ENCODE data around the gene PLCZ1.
"Not testable (repeated sequence)": the region's sequence is repeated elsewhere in the genome, so short reads cannot be mapped to it uniquely, and the experiment has no call there.

PLCZ1 gene

DNA sequence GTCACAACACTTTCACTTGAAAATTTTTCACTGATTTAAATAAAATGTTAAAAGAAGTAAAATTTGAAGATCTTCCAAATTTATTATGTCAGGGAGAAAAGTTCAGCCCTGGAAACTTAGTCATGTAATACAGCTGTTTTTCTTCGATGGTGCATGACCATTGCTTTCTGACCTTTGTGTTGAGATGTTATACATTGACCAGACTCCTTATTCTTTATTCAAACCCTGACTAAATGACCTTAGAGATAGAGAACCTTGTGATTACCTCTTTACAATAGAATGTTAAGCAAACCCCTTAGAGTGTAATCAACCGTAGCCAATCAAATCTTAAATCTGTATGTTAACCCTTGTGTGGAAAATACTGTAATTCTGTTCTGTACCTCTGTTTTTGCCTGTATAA is 34.5 kb downstream of the PLCZ1 start:
- DNase-seq (ENCODE audit: low read depth in 3 of 3): no peak

DNA sequence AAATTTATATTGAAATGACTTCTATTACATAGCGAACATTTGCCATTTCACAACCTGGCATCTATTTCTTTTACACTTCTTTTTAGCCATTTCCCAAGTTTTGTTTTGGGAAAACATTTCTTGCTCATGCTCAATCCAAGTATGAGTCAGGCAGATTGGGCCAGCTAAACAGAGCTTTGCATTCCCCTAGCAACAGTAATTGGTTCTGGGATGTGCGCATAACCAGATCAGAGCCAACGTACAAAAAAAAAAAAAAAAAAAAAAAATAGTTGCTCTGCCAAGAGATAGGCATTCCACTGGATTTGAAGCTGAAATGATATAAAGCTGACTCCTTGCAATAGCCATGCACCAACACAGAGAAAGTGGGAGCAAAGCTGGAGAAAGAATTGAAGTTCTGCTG is 37.5 kb downstream of the PLCZ1 start:
- DNase-seq (ENCODE audit: low read depth in 3 of 3): no peak

DNA sequence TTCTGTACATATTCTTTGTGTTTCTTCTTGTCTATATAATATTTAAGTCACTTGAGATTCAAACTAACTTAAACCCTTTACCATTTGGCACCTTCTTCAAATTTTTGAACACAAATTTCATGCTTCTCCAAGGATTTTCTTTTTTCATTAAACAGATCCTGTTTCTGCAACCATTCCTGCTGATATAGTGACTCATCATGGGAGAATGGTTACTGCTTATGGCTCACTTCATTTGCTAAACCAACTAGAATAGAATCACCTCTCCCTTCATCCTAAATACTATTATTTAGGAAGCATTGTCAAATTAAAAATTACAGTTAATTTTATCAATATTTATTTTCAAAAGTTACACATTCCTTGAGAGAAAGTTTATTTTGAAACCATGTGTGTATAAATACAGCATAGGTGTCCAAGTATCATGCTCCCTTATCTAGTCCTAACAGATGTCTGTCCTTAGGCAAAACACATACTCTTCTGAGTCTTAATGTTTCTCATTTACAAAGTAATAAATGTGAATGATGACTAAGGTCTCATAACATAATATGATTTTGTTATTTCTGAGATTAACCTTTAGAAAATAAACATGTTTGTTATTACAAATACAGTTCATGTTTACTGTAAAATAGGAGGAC is 40.7 kb downstream of the PLCZ1 start:
- no peak for DNase-seq (ENCODE audit: low read depth in 3 of 3)

DNA sequence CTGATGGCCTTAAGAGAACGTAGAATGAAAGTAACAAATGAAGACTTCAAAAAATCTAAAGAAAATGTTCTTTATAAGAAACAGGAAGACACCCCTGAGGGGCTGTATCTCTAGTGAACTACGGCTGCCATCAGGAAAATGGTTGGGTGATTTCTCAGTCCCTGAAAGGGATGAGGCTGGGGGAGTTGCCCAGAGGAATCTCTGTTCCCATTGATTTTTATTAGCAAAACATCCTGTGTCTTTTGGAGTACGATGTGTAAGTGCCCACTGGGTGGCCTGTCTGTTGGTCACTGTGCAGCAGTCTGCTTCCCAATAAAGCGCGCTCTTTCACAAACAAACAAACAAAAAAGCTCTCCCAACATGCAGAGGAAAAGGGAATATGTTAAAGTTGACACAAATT is 43.8 kb downstream of the PLCZ1 start:
- not testable (repeated sequence) for DNase-seq (ENCODE audit: low read depth in 3 of 3)

DNA sequence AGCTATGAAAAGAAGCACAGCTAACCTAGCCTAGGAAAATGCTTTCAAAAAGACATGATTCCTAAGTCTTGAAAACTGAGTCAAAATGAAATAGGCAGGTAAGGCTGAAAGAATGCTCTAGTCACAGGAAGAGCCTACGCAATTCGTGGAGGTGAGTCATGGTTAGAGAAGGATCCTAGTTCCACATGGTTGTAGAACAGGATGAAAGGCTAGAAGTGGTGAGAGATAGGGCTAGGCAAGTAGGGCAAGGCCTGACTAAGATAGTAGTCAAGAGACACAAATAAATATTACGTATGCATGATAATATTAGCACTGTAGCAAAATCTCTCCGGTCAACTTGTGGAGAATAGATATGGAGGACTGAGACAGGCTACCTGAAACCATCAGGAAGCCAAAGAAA is 47.2 kb downstream of the PLCZ1 start:
- no peak for DNase-seq (ENCODE audit: low read depth in 3 of 3)

DNA sequence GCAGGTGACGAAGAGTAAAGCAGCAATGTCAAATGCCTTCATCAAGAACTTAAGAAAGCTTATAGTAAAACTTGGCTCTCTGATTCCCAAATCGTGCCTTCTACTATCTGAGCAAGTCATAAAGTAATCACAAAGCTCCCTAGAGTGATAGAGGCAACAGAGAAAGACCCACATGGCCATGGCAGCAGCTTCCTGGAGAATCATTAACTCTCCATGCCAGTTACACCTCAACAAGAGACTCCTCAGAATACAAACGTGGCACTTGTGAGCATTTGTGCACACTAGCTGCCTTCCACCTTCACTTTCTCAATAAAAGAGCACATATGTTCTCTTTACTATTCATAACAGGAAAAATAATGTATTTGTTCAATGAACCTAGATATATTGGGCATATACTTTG is 48.0 kb downstream of the PLCZ1 start:
- no peak for DNase-seq (ENCODE audit: low read depth in 3 of 3)

DNA sequence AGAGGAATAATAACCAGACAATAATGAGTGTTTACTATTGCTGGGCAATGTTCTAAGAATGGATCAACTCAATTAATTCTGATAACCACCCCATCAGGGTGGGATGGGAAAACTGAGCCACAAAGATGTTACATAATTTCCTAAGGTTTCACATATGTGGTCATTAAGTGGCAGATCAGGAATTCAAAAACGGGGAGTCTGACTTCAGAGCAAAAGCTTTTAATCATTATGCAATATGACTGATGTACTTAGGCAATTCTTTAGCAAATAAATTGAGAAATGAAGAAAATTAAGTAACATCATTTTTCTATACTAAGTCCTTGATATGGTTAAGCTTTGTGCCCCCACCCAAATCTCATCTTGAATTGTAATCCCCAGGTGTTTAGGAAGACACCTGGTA is 53.4 kb downstream of the PLCZ1 start:
- no peak for DNase-seq (ENCODE audit: low read depth in 3 of 3)

DNA sequence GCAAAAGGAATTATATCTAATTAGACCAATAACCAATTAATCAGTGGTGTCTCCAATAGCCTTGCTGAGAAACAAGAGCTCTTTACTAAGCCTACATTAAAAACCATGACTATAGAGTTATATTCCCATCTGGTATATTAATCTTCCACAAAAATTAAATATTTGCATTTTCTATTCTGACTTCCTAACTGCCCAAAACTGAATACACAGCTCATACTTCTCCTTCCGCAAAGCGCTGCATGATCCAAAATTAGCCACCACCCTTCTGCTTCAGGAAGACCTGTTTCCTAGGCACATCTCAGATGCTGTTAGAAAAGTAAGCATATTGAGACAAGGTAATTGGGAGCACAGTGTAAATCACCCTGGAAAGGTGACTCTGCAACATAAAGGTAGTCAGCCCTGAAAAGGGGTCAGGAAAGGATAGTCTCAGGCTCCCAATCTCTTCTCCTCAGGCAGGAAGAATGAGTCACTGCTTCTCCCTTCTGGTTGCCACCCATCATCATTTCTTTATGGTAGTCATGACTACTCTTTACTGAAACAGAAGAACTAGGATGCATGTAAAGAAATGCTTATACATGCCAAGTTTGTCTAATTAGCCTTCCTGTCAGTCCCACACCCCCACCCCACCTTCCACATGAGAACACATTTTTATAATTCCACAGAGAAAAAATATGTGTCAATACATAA is 54.3 kb downstream of the PLCZ1 start:
- no peak for DNase-seq (ENCODE audit: low read depth in 3 of 3)

DNA sequence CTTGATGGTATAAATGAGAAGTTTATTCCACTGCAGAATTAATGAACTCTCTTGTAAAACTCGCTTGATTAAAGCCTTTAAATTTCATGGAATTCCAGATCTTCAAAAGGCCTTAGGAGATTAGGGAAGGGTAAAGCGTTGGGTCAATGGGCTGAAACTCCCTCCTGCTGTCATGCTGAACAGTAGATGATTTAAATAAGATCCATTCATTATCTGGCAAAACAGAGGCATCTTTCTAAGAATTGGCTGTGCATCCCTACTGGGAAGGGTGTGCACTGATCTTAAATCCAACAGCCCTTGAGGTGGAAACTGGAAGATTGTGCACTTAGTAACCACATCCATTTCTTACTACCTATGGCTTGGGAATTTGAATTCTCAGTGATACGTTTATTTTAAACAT is 56.0 kb downstream of the PLCZ1 start:
- no peak for DNase-seq (ENCODE audit: low read depth in 3 of 3)

DNA sequence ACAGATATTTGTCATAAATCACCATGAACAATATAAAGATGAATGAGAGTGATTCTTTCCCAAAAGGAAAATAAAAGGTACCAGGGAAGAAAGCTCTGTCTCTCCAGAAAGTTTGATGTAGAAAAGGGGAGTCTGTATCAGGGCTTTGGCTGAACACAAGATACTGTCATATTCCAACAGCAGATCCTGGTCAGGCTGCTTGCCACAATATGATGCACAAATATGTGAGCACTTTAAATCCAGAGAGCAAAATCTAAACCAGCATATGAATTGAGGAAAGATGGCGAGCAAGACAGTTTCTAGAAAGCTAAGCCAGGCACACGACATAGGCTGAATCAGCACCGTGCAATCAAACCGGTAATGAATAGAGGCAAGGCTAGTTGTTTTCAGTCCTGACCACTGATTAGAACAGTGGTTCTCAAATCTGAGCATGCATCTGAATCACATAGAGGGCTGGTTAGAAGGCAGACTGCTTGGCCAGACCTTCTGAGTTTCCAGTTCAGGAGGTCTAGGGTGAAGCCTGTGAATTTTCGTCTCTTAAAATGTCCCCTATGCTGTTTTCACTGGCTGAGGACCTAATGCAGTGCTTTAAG is 60.7 kb downstream of the PLCZ1 start:
- DNase-seq (ENCODE audit: low read depth in 3 of 3): no peak

DNA sequence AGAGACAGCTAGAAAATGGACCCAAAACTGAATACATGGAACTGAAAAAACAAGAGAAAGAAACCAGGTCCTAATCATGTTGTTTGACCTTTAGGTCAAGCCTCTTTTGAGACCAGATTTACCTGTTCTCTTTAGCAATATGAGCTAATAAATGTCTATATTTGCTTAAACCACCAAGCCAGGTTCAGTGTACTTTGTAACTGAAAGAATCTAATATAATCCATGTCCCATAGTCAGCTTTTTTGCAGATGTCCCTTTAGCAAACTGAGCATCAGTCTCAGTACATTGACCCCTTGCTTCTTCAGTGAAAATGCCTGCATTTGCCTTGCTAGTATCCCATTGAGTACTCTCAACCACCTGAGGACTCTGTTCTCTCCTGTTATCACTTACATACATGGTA is 61.7 kb downstream of the PLCZ1 start:
- no peak for DNase-seq (ENCODE audit: low read depth in 3 of 3)

DNA sequence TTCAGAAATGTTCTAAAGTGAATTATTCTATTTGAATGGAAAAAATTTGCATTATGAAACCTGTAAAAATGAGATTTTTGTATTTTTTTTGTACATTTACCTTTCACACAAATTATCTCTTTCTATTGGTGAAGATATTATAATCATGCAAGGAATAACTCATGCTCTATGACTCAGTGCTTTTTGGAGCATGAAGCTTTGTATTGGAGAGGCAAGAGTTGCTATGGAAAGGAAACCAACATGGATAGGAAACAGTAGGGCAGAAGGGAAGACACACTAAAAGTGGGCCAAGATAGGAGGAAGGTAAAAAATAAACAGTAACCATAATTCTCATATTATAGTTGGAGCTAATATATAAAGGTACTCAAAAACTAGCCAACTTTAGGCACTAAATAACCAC is 79.0 kb downstream of the PLCZ1 start:
- no peak for DNase-seq (ENCODE audit: low read depth in 3 of 3)

DNA sequence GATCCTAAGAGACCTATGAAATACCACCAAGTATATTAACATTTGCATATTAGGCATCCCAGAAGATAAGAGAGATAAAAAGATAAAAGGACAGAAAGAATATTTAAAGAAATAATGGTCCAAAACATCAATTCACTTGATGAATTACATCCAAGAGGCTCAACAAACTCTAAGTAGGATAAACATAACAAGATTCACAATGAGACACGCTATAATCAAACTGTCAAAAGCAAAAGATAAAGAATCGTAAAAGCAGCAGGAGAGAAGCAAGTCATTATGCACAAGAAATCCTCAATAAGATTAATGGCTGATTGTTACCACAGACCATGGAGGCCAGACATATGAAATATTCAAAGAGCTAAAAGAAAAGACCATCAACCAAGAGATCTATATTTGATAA is 79.6 kb downstream of the PLCZ1 start:
- no peak for DNase-seq (ENCODE audit: low read depth in 3 of 3)

DNA sequence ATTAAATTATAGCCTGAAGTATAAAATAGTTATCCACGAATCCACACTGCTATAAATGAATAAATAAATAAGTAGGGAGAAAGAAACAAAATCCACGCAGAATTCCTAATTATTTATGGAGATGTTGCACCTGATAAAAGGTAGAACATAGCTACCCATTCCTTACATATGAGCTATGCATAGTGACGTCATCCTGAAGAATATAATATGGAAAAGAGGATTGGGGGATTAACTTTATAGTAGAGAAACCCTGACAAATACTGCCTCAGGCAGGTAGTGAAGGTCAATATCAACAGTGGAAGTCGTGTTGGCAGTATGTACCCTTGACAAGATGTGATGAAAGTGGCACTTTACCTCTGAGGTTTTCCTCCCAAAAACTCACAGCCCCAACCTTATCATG is 82.5 kb downstream of the PLCZ1 start:
- no peak for DNase-seq (ENCODE audit: low read depth in 3 of 3)

DNA sequence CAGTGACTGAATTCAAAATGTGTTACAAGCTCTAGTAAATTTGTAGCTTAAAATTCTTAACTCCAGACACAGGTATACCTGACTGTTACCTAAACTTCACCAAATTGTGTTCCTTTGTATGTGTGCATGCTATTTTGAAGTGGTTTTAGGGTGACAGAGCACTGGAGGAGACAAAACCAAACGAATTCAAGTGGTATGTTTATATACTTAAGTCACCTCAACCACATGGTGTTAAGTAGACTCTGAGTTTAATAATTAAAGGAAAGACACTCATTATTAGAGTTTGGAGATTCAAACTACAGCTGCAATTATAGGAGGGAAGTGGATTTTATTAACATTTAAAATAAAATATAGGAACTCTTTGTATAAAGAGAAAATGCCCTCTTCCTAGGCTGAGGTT is 84.3 kb downstream of the PLCZ1 start:
- no peak for DNase-seq (ENCODE audit: low read depth in 3 of 3)

DNA sequence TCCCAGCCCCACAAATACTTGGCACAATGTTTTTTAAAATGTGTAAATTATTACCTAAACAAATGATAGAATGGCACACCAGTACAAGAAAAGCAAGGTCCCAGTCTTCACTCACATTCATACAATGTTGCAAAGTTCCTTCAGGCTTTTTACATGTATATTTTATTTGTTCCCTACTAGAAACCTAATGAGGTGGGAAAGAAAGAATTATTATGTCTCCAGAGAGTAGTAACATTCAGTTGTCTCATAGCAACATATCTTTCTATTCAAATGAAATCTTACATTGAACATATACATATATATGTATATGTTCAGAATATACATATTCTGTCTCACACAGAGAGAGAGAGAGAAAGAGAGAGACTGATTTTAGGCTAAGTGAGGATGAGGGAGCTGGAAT is 85.2 kb downstream of the PLCZ1 start:
- DNase-seq (ENCODE audit: low read depth in 3 of 3): no peak

DNA sequence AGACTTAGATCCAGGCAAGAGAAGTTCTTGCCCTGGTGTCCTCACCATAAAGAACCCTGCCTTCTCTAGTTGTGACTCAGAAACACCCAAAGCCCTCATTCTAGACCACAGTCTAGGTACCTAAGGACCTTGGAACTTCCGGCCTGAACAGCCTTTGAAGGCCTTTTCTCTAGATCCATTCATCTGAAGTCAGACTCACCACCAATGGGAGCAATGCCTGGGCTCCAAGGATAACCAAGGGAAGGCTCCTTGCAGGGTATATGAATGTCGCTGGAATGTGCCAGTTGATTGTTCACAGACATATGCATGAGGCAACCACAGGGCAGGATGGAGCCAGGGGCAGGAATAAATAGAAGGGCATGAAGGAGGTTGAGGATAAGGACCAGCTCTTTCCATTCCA is 86.3 kb downstream of the PLCZ1 start:
- no peak for DNase-seq (ENCODE audit: low read depth in 3 of 3)

DNA sequence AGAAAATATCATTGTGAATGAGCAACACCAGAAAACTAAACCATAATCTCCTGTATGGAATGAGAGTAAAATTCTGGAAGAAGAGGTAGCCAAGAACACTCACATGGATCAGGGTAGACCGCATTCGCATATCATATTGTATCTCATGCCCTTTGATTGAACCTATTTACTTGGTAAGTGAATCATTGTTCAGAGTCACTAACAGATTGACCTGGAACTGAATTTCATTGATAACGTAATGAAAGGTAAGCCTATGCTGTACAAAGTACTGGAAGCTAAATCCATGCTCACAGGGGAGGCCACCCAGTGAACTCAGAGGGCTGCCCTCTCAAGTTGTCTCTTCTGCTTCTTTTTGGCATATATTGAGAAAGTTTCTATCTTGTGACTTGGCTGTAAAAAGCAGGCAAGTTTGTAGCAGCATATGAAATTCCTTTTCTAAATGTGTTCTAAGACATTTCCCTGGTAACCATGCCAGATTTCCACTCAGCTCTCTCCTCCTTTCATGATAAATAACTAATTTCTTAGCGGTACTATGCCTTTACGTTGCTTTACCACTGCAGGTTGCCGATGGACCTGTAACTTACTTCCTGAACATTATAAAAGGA is 91.4 kb downstream of the PLCZ1 start:
- no peak for DNase-seq (ENCODE audit: low read depth in 3 of 3)

DNA sequence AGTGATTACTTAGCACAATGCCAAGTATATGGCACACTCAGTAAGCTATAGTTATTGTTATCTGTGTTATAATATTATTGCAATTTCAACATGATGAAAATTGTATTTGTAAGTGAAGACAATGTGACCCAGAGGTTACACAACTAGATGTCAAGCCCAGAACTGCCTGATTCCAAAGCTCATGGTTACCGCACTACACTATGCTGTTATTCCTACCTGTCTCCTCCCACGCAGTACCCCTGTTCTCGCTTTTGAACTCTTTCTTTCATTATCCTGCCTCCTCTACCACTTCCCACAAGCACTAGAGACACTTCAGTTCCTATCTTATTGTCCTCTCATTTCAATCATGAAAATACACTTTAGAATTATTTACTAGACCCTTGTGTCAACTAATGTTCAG is 93.2 kb downstream of the PLCZ1 start:
- DNase-seq (ENCODE audit: low read depth in 3 of 3): no peak

DNA sequence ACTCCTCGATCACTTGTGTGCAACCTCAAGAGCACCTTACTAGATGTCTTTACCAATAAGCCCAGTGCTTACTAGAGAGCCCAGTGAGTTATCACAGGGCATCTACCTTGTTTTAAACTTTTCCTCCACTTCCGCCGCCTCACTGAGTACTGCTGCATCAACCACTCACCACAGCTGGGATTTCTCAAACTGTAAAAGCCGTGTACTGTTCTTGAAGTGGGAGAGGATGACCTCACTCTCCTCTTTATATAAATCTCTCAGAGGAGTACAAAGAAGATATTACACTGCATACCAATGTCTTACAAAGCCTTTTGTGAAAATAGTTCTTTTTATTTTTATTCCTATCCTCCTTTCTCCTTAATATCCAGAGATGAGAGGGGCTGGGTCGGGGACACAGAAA is 94.1 kb downstream of the PLCZ1 start:
- no peak for DNase-seq (ENCODE audit: low read depth in 3 of 3)

DNA sequence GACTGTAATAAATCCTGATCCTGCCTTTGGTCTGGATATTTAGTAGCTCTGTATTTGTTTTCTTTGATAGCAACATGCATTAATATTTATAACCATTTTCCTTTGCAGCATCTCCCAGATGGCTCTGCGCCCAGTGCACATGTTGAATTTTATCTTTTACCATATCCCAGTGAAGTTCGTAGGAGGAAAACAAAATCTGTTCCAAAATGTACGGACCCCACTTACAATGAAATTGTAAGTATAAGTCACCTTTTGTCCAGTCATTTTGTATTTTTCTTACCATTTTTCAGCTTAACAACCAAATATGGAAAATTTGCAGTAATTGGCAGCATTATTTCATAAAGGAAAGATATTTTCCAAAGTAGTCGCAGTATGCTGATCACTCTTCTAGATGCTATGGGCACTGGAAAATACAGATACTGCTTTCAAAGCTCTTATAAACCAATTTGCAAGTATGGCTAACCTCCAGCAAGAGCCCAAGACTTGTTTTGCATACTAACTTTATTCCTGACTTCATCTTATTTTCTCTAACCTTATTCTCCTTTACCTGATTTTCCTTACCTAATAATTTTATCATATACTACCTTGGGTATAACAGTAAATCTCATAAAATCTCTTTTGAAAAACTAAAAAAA is 97.4 kb downstream of the PLCZ1 start:
- DNase-seq (ENCODE audit: low read depth in 3 of 3): no peak

DNA sequence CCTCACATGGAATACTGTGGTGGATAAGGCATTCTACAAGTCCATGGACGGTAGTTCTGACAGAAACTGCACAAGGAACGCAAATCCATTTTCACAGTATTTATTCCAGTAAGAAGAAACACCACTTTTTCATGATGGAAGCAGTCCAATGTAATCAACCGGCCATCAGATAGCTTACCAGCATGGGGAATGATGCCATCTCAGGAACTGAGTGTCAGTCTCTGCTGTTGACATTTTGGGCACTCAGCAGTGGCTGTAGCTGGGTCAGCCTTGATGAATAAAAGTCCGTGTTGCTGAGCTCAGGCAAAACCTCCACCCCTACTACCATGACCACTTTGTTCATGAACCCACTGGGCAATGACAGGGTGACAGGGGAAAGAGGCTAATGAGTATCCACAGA is 103.4 kb downstream of the PLCZ1 start:
- DNase-seq (ENCODE audit: low read depth in 3 of 3): no peak
